Left forelimb (tissue), 1 donor: ENCODE data around the gene TBCD.

ENCODE experiments used
- DNase-seq: peaks from one replicate; pipeline ENCODE4 v3.0.0-alpha.2; 2018; ENCODE audit warnings: low spot score

The TBCD gene

DNA sequence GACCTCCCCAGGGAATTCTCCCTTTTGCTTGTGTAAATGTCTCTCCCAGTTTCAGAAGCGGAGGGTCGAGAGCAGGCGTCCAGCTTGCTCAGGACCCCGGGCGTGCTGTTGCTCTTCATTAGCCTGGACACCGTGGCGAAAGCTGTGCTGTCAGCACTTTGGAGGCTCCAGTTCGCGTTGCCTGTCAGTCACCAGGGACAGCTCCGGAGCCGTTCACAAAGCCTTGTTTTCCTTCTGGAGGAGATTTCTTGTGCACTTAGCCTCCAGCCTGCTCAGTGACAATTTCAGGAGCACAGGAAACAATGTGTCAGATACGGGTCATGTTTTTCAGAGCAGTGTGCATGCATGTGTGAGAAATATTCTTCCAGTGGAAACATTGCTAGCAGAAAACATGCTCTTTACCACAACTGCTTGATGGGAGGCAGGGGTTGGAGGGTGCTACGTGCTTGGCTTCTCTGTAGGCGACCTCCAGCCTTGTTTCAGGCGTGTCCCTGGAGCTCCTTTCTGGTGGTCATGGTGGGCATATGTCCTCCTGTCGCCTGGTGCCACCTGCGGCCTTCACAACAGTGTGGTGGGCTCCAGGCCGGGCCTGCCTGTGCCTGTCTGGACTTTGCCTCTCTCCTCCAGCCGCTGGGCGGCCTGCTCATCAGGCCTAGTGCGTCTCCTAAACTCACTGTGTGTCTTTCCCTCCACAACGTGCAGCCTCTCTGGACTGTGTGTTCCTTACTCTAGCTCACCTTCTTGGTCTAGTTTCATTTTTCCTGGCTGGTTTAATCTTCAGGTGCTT is 59.0 kb downstream of the TBCD start:
- no peak for DNase-seq

DNA sequence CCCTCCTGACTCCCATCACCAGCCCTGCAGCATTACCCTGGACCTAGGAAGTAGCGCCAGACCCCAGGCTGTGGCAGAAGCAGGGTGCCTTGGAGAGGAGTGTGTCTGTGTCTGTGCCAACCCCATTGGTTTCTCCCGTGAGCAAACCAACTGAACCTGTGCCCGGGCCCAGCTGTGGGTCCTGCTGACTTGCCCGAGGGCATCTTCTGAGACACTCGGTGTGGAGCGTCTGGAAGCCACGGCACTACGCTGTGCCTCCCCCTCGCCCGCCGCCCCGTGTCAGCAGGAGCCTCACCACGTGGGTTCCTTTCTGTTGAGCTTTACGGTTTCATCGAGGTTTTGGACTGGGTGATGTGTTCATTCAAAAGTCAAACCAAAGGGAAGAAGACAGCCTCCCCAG is 60.2 kb downstream of the TBCD start:
- DNase-seq, result no peak

DNA sequence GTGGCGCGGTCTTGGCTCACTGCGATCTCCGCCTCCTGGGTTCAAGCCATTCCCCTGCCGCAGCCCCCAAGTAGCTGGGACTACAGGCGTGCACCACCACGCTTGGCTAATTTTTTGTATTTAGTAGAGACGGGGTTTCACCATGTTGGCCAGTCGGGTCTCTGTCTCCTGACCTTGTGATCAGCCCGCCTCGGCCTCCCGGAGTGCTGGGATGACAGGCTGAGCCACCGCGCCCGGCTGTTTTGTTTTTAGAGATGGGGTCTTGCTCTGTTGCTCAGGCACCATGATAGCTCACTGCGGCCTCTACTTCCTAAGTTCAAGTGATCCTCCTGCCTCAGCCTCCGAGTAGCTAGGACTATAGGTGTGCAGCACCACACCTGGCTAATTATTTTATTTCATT is 60.7 kb downstream of the TBCD start:
- DNase-seq, result no peak

- no peak for DNase-seq
Observed at GRCh38 chr17:82813299-82814051, 61.6 kb downstream of the TBCD start.

DNA sequence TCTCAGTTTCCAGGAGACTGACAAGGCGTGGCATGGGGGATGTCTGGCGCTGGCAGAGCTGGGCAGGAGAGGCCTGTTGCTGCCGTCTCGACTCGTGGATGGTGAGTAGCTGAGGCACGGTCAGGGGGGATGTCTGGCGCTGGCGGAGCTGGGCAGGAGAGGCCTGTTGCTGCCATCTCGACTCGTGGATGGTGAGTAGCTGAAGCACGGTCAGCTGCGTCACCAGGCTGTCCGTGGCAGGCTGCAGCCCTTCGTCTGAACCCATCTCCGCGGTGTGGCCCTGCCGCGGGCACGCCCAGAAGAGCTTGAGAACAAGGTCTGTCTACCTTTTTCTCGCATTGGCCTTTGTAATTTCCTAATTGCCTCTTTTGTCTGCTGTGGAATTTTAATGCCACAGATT is 63.0 kb downstream of the TBCD start:
- DNase-seq, result no peak

- no peak for DNase-seq
Observed at GRCh38 chr17:82815354-82815753, 63.5 kb downstream of the TBCD start.

DNA sequence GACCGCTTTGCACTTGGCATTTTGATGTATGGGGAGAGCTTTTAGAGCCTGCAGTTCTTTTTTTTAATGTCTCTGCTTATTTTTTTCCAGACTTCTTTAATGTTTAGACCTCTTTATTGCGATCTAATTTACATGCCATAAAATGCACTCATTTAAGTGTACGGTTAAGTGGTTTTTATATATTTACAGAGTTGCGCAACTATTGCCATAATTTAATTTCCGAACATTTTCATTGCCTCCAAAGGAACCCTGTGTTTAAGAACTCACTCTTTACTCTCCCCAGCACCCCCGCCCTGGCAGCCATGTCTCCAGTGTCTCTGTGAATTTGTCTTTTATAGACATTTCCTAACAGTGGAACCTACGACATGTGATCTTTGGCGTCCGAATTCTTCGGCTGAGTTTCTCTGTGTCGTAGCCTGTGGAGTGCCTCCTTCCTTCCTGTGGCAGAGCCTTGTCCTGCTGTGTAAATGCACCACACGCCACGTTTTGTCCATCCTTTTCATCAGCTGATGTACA is 64.0 kb downstream of the TBCD start:
- DNase-seq, result no peak

DNA sequence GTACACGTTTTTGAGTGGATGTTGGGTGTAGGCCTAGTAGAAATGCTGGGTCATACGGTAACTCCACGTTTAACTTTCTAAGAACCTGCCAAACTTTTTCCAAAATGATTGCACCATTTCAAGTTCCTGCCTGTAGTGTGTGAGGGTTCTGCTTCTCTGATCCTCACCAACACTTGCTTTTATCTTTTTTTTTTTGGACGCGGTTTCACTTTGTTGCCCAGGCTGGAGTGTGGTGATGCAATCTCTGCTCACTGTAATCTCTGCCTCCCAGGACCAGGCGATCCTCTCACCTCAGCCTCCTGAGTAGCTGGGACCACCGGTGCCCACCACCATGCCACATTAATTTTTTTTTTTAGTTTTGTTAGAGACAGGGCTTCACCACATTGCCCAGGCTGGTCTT is 64.5 kb downstream of the TBCD start:
- DNase-seq, result no peak

- no peak for DNase-seq
Observed at GRCh38 chr17:82817947-82818346, 66.1 kb downstream of the TBCD start.

- no peak for DNase-seq
Observed at GRCh38 chr17:82820278-82821251, 68.7 kb downstream of the TBCD start.

- no peak for DNase-seq
Observed at GRCh38 chr17:82821554-82821953, 69.7 kb downstream of the TBCD start.

GRCh38 chr17:82822281-82822680 is 70.4 kb downstream of the TBCD start:
- DNase-seq, result no peak

- no peak for DNase-seq
Observed at GRCh38 chr17:82823004-82823403, 71.1 kb downstream of the TBCD start.

DNA sequence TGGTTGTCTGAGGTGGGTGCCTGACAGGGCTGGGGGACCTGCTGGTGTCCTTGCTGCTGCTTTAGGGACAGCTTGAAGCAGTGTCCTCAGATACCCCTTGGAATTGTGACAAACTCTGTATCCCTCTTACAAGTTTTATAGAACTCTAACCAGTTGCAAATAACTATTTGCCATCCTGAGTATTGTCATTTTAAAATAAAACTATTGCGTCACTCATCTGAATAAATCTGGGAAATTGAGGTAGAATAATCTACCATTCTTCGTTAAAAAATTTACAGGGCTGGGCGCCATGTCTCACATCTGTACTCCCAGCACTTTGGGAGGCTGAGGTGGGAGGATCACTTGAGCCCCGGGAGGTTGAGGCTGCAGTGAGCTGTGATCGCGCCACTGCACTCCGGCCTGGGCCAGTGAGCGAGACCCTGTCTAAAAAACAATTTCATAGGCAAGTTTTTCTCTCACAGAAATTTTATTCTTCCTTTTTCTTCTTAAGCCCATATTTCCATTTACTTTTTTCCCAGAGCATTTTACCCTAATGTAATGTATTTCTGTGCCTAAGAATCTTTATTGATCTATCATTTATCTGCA is 73.8 kb downstream of the TBCD start:
- DNase-seq, result no peak

- no peak for DNase-seq
Observed at GRCh38 chr17:82826211-82826610, 74.3 kb downstream of the TBCD start.

GRCh38 chr17:82826956-82827355 is 75.1 kb downstream of the TBCD start:
- DNase-seq, result no peak

GRCh38 chr17:82828875-82829487 is 77.1 kb downstream of the TBCD start:
- no peak for DNase-seq

- no peak for DNase-seq
Observed at GRCh38 chr17:82830249-82830661, 78.4 kb downstream of the TBCD start.

DNA sequence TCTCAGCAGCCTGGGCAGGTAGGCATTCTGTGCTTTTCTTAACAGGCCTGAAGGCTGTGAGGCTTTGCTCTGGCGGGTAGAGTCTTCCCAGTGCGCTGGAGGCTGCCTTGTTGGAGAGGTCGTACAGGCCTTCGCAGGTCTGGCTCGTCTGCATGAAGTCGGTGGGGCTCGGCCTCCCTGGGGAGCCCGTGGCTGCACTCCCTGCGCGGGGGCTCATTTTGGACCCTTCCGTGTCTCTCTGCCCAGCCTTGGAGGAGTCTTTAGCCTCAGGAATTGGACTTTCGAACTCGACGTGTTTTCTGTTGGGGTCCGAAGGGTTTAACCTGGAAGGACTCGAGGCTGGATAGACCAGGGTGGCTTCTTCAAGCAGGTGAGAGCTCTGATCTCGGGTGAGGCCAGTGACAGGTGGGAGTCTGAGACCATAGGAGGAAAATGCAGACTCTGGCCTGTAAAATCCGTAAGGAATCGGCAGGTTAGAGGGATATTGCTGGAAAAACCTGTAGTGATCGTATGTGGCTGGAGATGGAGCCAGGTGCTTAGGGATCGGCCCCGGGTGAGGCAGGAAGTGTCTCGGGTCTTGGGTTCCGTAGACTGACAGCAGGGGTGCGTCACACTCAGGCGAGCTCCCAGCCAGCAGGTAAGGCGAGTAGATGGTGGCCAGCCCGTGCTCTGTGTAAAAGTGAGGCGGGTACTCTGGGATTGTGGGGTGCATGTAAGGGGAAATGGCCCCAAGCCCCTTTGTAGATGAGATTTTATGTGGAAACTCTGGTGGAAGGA is 79.4 kb downstream of the TBCD start:
- no peak for DNase-seq

GRCh38 chr17:82831818-82832200 is 79.9 kb downstream of the TBCD start:
- DNase-seq, result no peak

DNA sequence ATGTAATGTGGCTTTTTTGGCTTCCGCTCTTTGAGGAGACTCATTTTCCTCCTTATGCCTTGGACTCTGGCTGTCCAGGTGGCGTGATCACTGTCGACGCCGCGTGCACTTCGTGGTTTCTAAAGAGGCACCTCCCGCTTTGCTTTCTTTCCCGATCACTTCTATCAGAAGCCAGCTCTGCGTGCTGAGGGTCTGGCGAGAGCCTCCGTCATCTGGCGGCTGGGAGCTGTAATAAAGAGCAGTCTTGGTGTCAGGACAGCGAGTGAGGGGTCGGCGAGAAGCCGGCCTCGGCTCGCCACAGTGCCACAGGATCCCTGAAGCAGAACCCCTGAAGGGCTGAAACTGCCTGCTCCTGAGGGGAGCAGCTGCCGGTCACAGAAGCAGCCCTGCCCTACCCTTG is 80.5 kb downstream of the TBCD start:
- DNase-seq, result no peak
